ENCODE data around the gene SCNN1G. TPM values are rescaled to one million over a fixed set of nuclear protein-coding genes. Genes with fewer than 3 reads are reported as not detected.

SCNN1G gene
- total and polyA plus RNA-seq, 9 of the 15 experiments (the other 6 are each of a cell fraction or from before 2014, with no cell fraction given): not detected

GRCh38 chr16:23172994-23173393 is 9.6 kb upstream of the SCNN1G start:
- Histone ChIP-seq H3K36me3 (ENCODE audit: control insufficient read depth, insufficient read depth, low read length) (no peaks in the 10 kb centered on the region), H3K4me3 (no peak overlapping the region), H3K9me1 (ENCODE audit: control insufficient read depth, insufficient read depth, low read length) (no peaks in the 10 kb centered on the region), H3K9me3 (replicated peaks; ENCODE audit: control insufficient read depth, insufficient read depth, low read depth, low read length) (no peaks in the 10 kb centered on the region), H2AFZ (ENCODE audit: low read depth, low read length) (no peak overlapping the region), H3K4me2 (ENCODE audit: insufficient read depth, low read length) (no peak overlapping the region), H3K9ac (ENCODE audit: insufficient read depth in 1 of 2, low read depth in 2 of 2, low read length in 2 of 2) (no peak overlapping the region), H3K79me2 (ENCODE audit: control insufficient read depth, insufficient read depth, low read length) (no peaks in the 10 kb centered on the region), H3K27me3 (ENCODE audit: control insufficient read depth in 2 of 2, insufficient read depth in 2 of 2, low read length in 2 of 2) (peaks cover 0 to 5% of the 10 kb centered on the region in 2 experiments; a peak in 2 of 5 replicates), H3K4me1 (replicated peaks in 1 of 2; ENCODE audit: control insufficient read depth in 2 of 2, insufficient read depth in 2 of 2, low read length in 2 of 2) (no peaks in the 10 kb centered on the region), H3K27ac (ENCODE audit: extremely low read depth, low read depth, low read length) (no peak overlapping the region), H4K20me1 (replicated peaks; ENCODE audit: control insufficient read depth, insufficient read depth, low read length) (no peaks in the 10 kb centered on the region)
- TF ChIP-seq STAT5B (CRISPR knock-in tag; IDR thresholded peaks at IDR 0.05) (no peak), ZNF583 (CRISPR knock-in tag; IDR thresholded peaks at IDR 0.05) (no peak), YY1 (IDR thresholded peaks at IDR 0.05; ENCODE audit: borderline replicate concordance in 1 of 3, control insufficient read depth in 1 of 3, extremely low read depth in 1 of 3, insufficient read depth in 3 of 3, insufficient read length in 1 of 3, insufficient replicate concordance in 2 of 3, low read depth in 1 of 3, low read length in 2 of 3) (no peak)
- TF ChIP-seq, protein P1, sequence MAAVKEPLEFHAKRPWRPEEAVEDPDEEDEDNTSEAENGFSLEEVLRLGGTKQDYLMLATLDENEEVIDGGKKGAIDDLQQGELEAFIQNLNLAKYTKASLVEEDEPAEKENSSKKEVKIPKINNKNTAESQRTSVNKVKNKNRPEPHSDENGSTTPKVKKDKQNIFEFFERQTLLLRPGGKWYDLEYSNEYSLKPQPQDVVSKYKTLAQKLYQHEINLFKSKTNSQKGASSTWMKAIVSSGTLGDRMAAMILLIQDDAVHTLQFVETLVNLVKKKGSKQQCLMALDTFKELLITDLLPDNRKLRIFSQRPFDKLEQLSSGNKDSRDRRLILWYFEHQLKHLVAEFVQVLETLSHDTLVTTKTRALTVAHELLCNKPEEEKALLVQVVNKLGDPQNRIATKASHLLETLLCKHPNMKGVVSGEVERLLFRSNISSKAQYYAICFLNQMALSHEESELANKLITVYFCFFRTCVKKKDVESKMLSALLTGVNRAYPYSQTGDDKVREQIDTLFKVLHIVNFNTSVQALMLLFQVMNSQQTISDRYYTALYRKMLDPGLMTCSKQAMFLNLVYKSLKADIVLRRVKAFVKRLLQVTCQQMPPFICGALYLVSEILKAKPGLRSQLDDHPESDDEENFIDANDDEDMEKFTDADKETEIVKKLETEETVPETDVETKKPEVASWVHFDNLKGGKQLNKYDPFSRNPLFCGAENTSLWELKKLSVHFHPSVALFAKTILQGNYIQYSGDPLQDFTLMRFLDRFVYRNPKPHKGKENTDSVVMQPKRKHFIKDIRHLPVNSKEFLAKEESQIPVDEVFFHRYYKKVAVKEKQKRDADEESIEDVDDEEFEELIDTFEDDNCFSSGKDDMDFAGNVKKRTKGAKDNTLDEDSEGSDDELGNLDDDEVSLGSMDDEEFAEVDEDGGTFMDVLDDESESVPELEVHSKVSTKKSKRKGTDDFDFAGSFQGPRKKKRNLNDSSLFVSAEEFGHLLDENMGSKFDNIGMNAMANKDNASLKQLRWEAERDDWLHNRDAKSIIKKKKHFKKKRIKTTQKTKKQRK (IDR thresholded peaks at IDR 0.05; ENCODE audit: borderline replicate concordance, low read depth, low read length): no peak
- TF ChIP-seq, protein P2, sequence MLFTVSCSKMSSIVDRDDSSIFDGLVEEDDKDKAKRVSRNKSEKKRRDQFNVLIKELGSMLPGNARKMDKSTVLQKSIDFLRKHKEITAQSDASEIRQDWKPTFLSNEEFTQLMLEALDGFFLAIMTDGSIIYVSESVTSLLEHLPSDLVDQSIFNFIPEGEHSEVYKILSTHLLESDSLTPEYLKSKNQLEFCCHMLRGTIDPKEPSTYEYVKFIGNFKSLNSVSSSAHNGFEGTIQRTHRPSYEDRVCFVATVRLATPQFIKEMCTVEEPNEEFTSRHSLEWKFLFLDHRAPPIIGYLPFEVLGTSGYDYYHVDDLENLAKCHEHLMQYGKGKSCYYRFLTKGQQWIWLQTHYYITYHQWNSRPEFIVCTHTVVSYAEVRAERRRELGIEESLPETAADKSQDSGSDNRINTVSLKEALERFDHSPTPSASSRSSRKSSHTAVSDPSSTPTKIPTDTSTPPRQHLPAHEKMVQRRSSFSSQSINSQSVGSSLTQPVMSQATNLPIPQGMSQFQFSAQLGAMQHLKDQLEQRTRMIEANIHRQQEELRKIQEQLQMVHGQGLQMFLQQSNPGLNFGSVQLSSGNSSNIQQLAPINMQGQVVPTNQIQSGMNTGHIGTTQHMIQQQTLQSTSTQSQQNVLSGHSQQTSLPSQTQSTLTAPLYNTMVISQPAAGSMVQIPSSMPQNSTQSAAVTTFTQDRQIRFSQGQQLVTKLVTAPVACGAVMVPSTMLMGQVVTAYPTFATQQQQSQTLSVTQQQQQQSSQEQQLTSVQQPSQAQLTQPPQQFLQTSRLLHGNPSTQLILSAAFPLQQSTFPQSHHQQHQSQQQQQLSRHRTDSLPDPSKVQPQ (CRISPR knock-in tag; IDR thresholded peaks at IDR 0.05; ENCODE audit: borderline replicate concordance): no peak
- FAIRE-seq (no peak), ATAC-seq (no peak), DNase-seq (ENCODE audit: extremely low read depth in 1 of 4, low spot score in 3 of 4) (no peak)
- intact Hi-C loops (cut with micrococcal nuclease): no loop called here
- in situ Hi-C loops (cut with MboI): no loop called here
- BruUV-seq (replicated peaks): no TSS peak
- ChIA-PET POLR2A (no interaction called here), CTCF (ENCODE audit: low intra/inter-chr PET ratio) (interaction anchor here (0.6 kb wide), 1 partner anchor 449 kb away, joined by 5 read pairs; no protein-coding TSS in a partner anchor)
- WGBS (ENCODE audit: insufficient coverage, low coverage, missing lambda C conversion rate): 1% methylated on average over 3 of the region's 3 CpGs
